Bronchial epithelial cell (primary cell): ENCODE data around the gene SRPK2. TPM values are rescaled to one million over a fixed set of nuclear protein-coding genes. Genes with fewer than 3 reads are reported as not detected.

Experiments
- total RNA-seq: library from RNA; depleted of rRNA; stranded (reverse); fragments of >200 nt; gene quantifications from 2 replicates; pipeline ENCODE4 v1.2.1, GENCODE V29; 2014

SRPK2 gene
- total RNA-seq, 1 donor from 2014 or later: 43.4 TPM

Other genes starting within 250 kb of the SRPK2 start
- gene PUS7, start 133.3 kb upstream of the SRPK2 start, total RNA-seq: 18.2 and 29.5 TPM in 2 replicates
- 9.0 and 9.5 TPM in 2 replicates for gene RINT1, start 143.3 kb upstream of the SRPK2 start, total RNA-seq
- gene EFCAB10, start 192.6 kb upstream of the SRPK2 start, total RNA-seq: 0.51 and 0.53 TPM in 2 replicates